Kidney glomerular epithelial cell (primary cell): ENCODE results near the gene SPHK2.
"Not testable (repeated sequence)": the region's sequence is repeated elsewhere in the genome, so short reads cannot be mapped to it uniquely, and the experiment has no call there.

ENCODE experiments used
- DNase-seq: peaks from one replicate; lab custom pipeline; 2025; lab: John Stamatoyannopoulos, UW

Gene SPHK2

GRCh38 chr19:48660852-48661710, 41.8 kb downstream of the SPHK2 start:
- peak; percentile 87 for DNase-seq

- DNase-seq: no peak
Measured at GRCh38 chr19:48661711-48662090, 42.4 kb downstream of the SPHK2 start.

- DNase-seq: no peak
Measured at GRCh38 chr19:48663667-48664066, 44.4 kb downstream of the SPHK2 start.

- DNase-seq: no peak
Measured at GRCh38 chr19:48664476-48664875, 45.2 kb downstream of the SPHK2 start.

- no peak for DNase-seq
Measured at GRCh38 chr19:48665786-48666185, 46.5 kb downstream of the SPHK2 start.

GRCh38 chr19:48668332-48668731, 49.0 kb downstream of the SPHK2 start:
- DNase-seq: no peak

- no peak for DNase-seq
Measured at GRCh38 chr19:48668761-48669160, 49.5 kb downstream of the SPHK2 start.

- no peak for DNase-seq
Measured at GRCh38 chr19:48669903-48670668, 50.8 kb downstream of the SPHK2 start.

GRCh38 chr19:48670699-48671445, 51.6 kb downstream of the SPHK2 start:
- DNase-seq: no peak

- DNase-seq: no peak
Measured at GRCh38 chr19:48671446-48671995, 52.2 kb downstream of the SPHK2 start.

- no peak for DNase-seq
Measured at GRCh38 chr19:48672994-48673393, 53.7 kb downstream of the SPHK2 start, which contains the start of gene NTN5. Gene NTN5 (minus strand): TSS chr19:48673017. CDS start chr19:48670986, 2,031 bp downstream.

GRCh38 chr19:48673436-48674100, 54.3 kb downstream of the SPHK2 start:
- no peak for DNase-seq

GRCh38 chr19:48674216-48674809, 55.0 kb downstream of the SPHK2 start:
- DNase-seq: no peak

- DNase-seq: peak; percentile 71
Measured at GRCh38 chr19:48674921-48675824, 55.9 kb downstream of the SPHK2 start.

GRCh38 chr19:48676487-48676886, 57.2 kb downstream of the SPHK2 start:
- no peak for DNase-seq

GRCh38 chr19:48676887-48677286, 57.6 kb downstream of the SPHK2 start:
- DNase-seq: no peak

GRCh38 chr19:48678201-48678600, 58.9 kb downstream of the SPHK2 start:
- DNase-seq: no peak

GRCh38 chr19:48680006-48680405, 60.7 kb downstream of the SPHK2 start:
- not testable (repeated sequence) for DNase-seq
